ENCODE measurements around the gene CREBL2. TPM values are rescaled to one million over a fixed set of nuclear protein-coding genes. Genes with fewer than 3 reads are reported as not detected.
A peak's percentile ranks its signal among the peaks of the same experiment; 100 is the strongest.
"Not testable (repeated sequence)": the region's sequence is repeated elsewhere in the genome, so short reads cannot be mapped to it uniquely, and the experiment has no call there.

Gene CREBL2
- total RNA-seq, 2 donors from 2014 or later, result 22.7 to 27.4 TPM

DNA sequence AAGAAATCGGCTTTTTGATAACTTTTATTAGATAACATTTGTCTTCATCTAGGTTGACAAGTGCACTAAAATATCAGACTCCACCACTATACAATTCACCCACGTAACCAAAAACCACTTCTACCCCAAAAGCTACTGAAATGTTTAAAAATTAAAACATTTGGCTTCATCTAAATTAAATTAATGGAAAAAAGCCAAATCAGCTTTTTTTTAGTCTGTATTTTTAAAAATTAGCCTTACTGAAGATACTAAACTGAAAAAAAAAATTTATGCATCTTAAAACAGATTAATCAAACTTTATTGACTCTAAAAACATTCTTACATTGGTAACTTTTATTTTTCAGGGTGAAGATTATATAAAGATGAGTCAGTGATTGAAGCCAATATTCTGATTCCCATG lies 30.0 kb downstream of the CREBL2 start:
- Histone ChIP-seq H3K9me3 (peaks cover 0 to 6% of the 10 kb centered on the region in 2 donors), H3K36me3 (peaks cover 54% of the 10 kb centered on the region)
- TF ChIP-seq, protein P1, sequence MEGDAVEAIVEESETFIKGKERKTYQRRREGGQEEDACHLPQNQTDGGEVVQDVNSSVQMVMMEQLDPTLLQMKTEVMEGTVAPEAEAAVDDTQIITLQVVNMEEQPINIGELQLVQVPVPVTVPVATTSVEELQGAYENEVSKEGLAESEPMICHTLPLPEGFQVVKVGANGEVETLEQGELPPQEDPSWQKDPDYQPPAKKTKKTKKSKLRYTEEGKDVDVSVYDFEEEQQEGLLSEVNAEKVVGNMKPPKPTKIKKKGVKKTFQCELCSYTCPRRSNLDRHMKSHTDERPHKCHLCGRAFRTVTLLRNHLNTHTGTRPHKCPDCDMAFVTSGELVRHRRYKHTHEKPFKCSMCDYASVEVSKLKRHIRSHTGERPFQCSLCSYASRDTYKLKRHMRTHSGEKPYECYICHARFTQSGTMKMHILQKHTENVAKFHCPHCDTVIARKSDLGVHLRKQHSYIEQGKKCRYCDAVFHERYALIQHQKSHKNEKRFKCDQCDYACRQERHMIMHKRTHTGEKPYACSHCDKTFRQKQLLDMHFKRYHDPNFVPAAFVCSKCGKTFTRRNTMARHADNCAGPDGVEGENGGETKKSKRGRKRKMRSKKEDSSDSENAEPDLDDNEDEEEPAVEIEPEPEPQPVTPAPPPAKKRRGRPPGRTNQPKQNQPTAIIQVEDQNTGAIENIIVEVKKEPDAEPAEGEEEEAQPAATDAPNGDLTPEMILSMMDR (IDR thresholded peaks at IDR 0.05), result no peak

DNA sequence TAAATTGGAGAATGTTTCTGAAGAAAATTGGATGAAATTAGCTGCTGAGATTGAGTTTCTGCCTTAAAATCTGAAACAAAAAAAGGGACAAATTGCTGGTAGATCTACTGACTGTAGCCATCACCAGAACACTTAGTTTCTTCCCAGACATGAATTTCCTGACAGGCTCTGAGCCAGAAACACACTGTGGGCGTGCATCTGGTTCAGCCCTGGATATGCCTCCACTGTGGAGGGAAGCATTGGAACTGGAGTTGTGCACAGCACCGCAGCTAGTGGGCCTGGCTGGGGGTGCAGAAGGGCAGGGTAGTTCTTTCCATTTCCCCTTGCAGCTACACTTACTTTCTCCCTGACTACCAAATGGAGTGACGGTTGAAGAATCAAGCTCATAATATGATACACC lies 31.2 kb downstream of the CREBL2 start:
- Histone ChIP-seq H3K27me3 (no peaks in the 10 kb centered on the region), H3K36me3 (peaks cover 42% of the 10 kb centered on the region), H3K4me1 (no peaks in the 10 kb centered on the region), H3K4me3 (no peak overlapping the region), H3K27ac (no peak overlapping the region), H3K9me3 (peaks cover 0 to 6% of the 10 kb centered on the region in 2 donors)
- TF ChIP-seq, protein P1 (IDR thresholded peaks at IDR 0.05), result no peak
- DNase-seq (ENCODE audit: low spot score), result no peak

More for the DNA sequence above, 30.0 kb downstream of the CREBL2 start:
- Histone ChIP-seq H3K4me3 (no peak overlapping the region), H3K27me3 (no peaks in the 10 kb centered on the region), H3K4me1 (no peaks in the 10 kb centered on the region), H3K27ac (no peak overlapping the region)
- no peak for DNase-seq (ENCODE audit: low spot score)

DNA sequence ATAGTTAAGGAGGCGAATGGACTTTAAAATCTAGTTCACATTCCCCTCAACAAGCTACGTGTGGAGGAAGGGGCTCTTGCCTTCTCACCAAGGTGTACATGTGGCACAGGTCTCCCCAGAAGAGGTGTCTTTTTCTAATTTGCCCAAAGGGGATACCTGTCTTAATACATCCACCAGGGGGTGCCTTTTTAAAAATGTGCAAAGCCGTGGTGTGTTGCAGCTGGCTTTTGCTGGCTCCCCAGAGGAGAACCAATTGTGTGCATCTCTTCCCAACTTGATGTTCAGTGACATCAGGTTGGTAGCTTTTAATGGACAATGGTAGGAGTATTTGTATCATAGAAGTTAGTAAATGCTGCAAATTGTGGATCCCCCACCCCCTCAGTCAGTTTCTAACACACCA lies 33.8 kb downstream of the CREBL2 start:
- Histone ChIP-seq H3K9me3 (peaks cover 13 to 17% of the 10 kb centered on the region in 2 donors), H3K36me3 (peaks cover 16% of the 10 kb centered on the region), H3K27ac (no peak overlapping the region), H3K4me1 (no peaks in the 10 kb centered on the region), H3K4me3 (no peak overlapping the region), H3K27me3 (no peaks in the 10 kb centered on the region)
- DNase-seq (ENCODE audit: low spot score), result no peak
- TF ChIP-seq, protein P1 (IDR thresholded peaks at IDR 0.05), result peak in 1 of 2 donors; percentile 60

DNA sequence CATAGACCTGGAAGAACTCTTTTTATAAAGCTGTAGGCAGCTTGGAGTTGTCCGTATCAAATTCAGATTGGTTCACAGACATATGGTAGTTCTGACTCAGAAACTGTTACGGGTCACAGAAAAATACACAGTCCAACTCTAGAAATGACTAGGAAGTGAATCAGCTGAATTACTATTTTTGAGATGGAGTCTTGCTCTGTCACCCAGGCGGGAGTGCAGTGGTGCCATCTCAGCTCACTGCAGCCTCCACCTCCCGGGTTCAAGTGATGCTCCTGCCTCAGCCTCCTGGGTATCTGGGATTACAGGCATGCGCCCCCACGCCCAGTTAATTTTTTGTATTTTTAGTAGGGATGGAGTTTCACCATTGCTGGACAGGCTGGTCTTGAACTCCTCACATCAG lies 34.3 kb downstream of the CREBL2 start:
- not testable (repeated sequence) for DNase-seq (ENCODE audit: low spot score); H3K27me3 ChIP-seq; H3K27ac ChIP-seq; H3K4me1 ChIP-seq; H3K4me3 ChIP-seq
- Histone ChIP-seq H3K36me3 (peaks cover 16% of the 10 kb centered on the region), H3K9me3 (peaks cover 13 to 17% of the 10 kb centered on the region in 2 donors)

DNA sequence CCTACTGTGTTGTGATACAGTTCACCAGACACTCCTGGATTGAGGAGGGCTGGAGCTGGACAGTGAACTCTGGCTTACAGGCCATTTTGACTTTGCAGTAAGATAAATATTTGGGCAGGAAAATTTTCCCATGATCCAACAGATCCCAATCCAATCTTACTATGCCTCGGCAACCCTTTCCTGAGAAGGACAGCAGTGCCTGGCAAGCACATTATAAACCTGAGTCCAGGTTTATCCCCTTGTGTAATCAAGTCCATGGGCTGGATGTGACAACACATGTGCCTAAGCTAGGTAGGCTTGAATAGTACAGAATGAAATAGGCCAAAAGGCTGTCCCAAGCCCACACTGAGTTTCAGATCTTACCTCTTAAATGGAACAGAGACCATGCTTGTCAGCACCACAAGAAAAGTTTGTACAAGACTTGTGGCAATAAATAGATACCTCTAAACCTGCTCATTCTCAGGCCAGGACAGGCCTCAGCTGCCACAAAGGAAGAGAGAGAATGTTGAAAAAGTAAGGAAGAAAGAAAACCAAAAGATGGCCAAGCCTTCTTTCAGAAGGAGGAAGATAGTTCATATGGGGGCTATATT lies 34.9 kb downstream of the CREBL2 start:
- peaks cover 13 to 17% of the 10 kb centered on the region in 2 donors for H3K9me3 ChIP-seq
- H3K27ac ChIP-seq, result no peak overlapping the region
- DNase-seq (ENCODE audit: low spot score), result no peak
- no peaks in the 10 kb centered on the region for H3K27me3 ChIP-seq
- H3K4me1 ChIP-seq, result no peaks in the 10 kb centered on the region
- peaks cover 16% of the 10 kb centered on the region for H3K36me3 ChIP-seq
- TF ChIP-seq, protein P1 (IDR thresholded peaks at IDR 0.05), result no peak
- H3K4me3 ChIP-seq, result no peak overlapping the region

DNA sequence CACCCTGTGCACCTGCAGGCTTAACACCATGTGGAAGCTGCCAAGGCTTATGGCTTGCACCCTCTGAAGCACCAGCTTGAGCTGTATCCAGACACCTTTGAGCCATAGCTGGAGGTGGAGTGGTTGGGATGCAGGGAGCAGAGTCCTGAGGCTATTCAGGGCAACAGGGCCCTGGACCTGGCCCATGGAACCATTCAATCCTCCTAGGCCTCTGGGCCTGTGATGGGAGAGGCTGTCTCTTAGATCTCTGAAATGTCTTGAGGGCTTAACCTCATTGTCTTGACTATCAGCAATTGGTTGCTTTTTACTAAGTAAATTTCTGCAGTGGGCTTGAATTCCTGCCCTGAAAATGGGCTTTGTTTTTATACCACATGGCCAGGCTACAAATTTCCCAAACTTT lies 36.6 kb downstream of the CREBL2 start:
- TF ChIP-seq, protein P1 (IDR thresholded peaks at IDR 0.05), result no peak
- no peak overlapping the region for H3K4me3 ChIP-seq
- no peaks in the 10 kb centered on the region for H3K27me3 ChIP-seq
- H3K27ac ChIP-seq, result no peak overlapping the region
- peaks cover 13 to 17% of the 10 kb centered on the region in 2 donors for H3K9me3 ChIP-seq
- DNase-seq (ENCODE audit: low spot score), result no peak
- H3K4me1 ChIP-seq, result no peaks in the 10 kb centered on the region
- H3K36me3 ChIP-seq, result peaks cover 1% of the 10 kb centered on the region
